Measurements from ENCODE around the gene MRGPRX3. TPM values are rescaled to one million over a fixed set of nuclear protein-coding genes. Genes with fewer than 3 reads are reported as not detected.
A peak's percentile ranks its signal among the peaks of the same experiment; 100 is the strongest.

The MRGPRX3 gene
- total and polyA plus RNA-seq, 2 of the 13 experiments (the other 11 are each of a cell fraction or from before 2014, with no cell fraction given), result 0.53 TPM; not detected in 1

DNA sequence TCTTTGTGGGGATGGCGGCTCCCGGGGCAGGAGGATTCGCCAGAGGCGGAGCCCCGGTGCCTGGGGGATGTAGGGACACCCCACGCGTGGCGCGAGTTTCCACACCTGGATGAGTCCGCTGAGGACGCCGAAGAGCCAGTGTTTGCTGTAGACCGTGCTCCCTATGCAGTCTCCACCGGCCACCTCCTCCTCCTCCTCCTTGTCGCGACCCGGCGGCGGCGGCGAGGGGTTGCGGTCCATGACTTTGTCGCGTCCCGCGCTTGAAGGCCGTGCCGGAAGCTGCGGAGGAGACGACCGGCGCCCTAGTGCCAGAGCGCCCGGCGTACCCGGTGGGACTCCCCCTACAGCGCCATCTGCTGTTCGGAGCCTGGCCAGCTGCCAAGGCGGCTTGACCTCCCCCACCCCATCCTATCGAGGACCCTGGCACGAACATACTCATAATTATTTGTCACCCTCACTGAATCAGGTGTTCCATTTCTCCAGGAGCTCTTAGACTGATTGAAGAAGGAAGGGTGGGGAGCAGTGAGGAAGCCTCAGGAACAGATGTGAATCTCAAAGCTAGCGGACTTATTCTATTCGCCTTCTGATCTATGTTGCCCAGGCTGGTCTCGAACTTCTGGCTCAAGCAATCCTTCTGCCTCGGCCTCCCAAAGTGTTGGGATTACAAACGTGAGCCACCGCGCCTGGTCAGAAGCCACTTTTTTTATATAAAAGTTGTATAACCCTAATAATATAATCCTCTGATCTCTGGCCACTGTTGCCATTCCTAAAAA lies 26.4 kb upstream of the MRGPRX3 start, which contains the start of gene SAAL1 (continued):
- TF ChIP-seq, protein P1, sequence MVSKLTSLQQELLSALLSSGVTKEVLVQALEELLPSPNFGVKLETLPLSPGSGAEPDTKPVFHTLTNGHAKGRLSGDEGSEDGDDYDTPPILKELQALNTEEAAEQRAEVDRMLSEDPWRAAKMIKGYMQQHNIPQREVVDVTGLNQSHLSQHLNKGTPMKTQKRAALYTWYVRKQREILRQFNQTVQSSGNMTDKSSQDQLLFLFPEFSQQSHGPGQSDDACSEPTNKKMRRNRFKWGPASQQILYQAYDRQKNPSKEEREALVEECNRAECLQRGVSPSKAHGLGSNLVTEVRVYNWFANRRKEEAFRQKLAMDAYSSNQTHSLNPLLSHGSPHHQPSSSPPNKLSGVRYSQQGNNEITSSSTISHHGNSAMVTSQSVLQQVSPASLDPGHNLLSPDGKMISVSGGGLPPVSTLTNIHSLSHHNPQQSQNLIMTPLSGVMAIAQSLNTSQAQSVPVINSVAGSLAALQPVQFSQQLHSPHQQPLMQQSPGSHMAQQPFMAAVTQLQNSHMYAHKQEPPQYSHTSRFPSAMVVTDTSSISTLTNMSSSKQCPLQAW (CRISPR knock-in tag; IDR thresholded peaks at IDR 0.05), result peak; percentile 66
- TF ChIP-seq POLR2AphosphoS2 (IDR thresholded peaks at IDR 0.05; ENCODE audit: low read depth, low read length), result no peak
- 0 out of 2 replicates have a peak, but pooled peaks have one; percentile 28 for TF ChIP-seq JUN (CRISPR knock-in tag; IDR thresholded peaks at IDR 0.05)
- TF ChIP-seq MAFG (CRISPR knock-in tag; IDR thresholded peaks at IDR 0.05), result no peak
- TF ChIP-seq KLF6 (CRISPR knock-in tag; IDR thresholded peaks at IDR 0.05), result peak; percentile 63; the same call in 1 of the 2 replicates
- peak; percentile 13; the same call in 1 of the 2 replicates for TF ChIP-seq HNF4A (CRISPR knock-in tag; IDR thresholded peaks at IDR 0.05)
- TF ChIP-seq NCOA2 (CRISPR knock-in tag; IDR thresholded peaks at IDR 0.05), result peak; percentile 49
- peak; percentile 31; the same call in 1 of the 2 replicates for TF ChIP-seq KDM5A (IDR thresholded peaks at IDR 0.05; ENCODE audit: borderline replicate concordance, low read length)
- no peak for TF ChIP-seq CHD4 (IDR thresholded peaks at IDR 0.05; ENCODE audit: borderline replicate concordance, low read length)
- TF ChIP-seq, protein P2, sequence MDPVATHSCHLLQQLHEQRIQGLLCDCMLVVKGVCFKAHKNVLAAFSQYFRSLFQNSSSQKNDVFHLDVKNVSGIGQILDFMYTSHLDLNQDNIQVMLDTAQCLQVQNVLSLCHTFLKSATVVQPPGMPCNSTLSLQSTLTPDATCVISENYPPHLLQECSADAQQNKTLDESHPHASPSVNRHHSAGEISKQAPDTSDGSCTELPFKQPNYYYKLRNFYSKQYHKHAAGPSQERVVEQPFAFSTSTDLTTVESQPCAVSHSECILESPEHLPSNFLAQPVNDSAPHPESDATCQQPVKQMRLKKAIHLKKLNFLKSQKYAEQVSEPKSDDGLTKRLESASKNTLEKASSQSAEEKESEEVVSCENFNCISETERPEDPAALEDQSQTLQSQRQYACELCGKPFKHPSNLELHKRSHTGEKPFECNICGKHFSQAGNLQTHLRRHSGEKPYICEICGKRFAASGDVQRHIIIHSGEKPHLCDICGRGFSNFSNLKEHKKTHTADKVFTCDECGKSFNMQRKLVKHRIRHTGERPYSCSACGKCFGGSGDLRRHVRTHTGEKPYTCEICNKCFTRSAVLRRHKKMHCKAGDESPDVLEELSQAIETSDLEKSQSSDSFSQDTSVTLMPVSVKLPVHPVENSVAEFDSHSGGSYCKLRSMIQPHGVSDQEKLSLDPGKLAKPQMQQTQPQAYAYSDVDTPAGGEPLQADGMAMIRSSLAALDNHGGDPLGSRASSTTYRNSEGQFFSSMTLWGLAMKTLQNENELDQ (CRISPR knock-in tag; IDR thresholded peaks at IDR 0.05; ENCODE audit: borderline replicate concordance), result peak; percentile 59; the same call in 1 of the 2 replicates
- peak; percentile 86; the same call in 1 of the 2 replicates for TF ChIP-seq SIN3A (IDR thresholded peaks at IDR 0.05; ENCODE audit: borderline replicate concordance, low read depth, low read length)
- peak; percentile 89 for TF ChIP-seq NRL (CRISPR knock-in tag; IDR thresholded peaks at IDR 0.05; ENCODE audit: borderline replicate concordance)
- TF ChIP-seq, protein P3, sequence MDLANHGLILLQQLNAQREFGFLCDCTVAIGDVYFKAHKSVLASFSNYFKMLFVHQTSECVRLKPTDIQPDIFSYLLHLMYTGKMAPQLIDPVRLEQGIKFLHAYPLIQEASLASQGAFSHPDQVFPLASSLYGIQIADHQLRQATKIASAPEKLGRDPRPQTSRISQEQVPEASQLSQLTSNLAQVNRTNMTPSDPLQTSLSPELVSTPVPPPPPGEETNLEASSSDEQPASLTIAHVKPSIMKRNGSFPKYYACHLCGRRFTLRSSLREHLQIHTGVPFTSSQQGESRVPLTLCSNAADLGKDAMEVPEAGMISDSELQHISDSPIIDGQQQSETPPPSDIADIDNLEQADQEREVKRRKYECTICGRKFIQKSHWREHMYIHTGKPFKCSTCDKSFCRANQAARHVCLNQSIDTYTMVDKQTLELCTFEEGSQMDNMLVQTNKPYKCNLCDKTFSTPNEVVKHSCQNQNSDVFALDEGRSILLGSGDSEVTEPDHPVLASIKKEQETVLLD (CRISPR knock-in tag; IDR thresholded peaks at IDR 0.05; ENCODE audit: low read depth), result no peak
- TF ChIP-seq ZNF772 (CRISPR knock-in tag; IDR thresholded peaks at IDR 0.05), result peak; percentile 60; the same call in 1 of the 2 replicates
- TF ChIP-seq NR2F1 (CRISPR knock-in tag; IDR thresholded peaks at IDR 0.05), result no peak
- no peak for TF ChIP-seq ZNF577 (CRISPR knock-in tag; IDR thresholded peaks at IDR 0.05; ENCODE audit: borderline replicate concordance, low read depth)
- TF ChIP-seq, protein P4, sequence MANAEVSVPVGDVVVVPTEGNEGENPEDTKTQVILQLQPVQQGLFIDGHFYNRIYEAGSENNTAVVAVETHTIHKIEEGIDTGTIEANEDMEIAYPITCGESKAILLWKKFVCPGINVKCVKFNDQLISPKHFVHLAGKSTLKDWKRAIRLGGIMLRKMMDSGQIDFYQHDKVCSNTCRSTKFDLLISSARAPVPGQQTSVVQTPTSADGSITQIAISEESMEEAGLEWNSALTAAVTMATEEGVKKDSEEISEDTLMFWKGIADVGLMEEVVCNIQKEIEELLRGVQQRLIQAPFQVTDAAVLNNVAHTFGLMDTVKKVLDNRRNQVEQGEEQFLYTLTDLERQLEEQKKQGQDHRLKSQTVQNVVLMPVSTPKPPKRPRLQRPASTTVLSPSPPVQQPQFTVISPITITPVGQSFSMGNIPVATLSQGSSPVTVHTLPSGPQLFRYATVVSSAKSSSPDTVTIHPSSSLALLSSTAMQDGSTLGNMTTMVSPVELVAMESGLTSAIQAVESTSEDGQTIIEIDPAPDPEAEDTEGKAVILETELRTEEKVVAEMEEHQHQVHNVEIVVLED (CRISPR knock-in tag; IDR thresholded peaks at IDR 0.05; ENCODE audit: borderline replicate concordance), result peak; percentile 80; the same call in 1 of the 2 replicates
- TF ChIP-seq, protein P5, sequence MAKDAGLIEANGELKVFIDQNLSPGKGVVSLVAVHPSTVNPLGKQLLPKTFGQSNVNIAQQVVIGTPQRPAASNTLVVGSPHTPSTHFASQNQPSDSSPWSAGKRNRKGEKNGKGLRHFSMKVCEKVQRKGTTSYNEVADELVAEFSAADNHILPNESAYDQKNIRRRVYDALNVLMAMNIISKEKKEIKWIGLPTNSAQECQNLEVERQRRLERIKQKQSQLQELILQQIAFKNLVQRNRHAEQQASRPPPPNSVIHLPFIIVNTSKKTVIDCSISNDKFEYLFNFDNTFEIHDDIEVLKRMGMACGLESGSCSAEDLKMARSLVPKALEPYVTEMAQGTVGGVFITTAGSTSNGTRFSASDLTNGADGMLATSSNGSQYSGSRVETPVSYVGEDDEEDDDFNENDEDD (CRISPR knock-in tag; IDR thresholded peaks at IDR 0.05; ENCODE audit: borderline replicate concordance), result peak; percentile 93

All from HepG2 (cell line).